ENCODE measurements around the gene RBM18.

- TF ChIP-seq, protein P1, sequence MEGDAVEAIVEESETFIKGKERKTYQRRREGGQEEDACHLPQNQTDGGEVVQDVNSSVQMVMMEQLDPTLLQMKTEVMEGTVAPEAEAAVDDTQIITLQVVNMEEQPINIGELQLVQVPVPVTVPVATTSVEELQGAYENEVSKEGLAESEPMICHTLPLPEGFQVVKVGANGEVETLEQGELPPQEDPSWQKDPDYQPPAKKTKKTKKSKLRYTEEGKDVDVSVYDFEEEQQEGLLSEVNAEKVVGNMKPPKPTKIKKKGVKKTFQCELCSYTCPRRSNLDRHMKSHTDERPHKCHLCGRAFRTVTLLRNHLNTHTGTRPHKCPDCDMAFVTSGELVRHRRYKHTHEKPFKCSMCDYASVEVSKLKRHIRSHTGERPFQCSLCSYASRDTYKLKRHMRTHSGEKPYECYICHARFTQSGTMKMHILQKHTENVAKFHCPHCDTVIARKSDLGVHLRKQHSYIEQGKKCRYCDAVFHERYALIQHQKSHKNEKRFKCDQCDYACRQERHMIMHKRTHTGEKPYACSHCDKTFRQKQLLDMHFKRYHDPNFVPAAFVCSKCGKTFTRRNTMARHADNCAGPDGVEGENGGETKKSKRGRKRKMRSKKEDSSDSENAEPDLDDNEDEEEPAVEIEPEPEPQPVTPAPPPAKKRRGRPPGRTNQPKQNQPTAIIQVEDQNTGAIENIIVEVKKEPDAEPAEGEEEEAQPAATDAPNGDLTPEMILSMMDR (IDR thresholded peaks at IDR 0.05), result no peak
- no peak for TF ChIP-seq POLR2A (IDR thresholded peaks at IDR 0.05)
These were observed 8.4 kb downstream of the RBM18 start for GRCh38 chr9:122256206-122256605.
